Hepatocyte (in vitro differentiated cells): ENCODE data around the gene SLC6A11. TPM values are rescaled to one million over a fixed set of nuclear protein-coding genes. Genes with fewer than 3 reads are reported as not detected.
A peak's percentile ranks its signal among the peaks of the same experiment; 100 is the strongest.

Source experiments
- DNase-seq: peaks from one replicate; pipeline ENCODE4 v3.0.0-alpha.2; 2016; ENCODE audit warnings: low spot score
- H2AFZ ChIP-seq: fragments of 200-600 bp; sonication (generic); 2 replicates; pipeline ENCODE4 v1.6.0; 2016; ENCODE audit warnings: antibody characterized with exemption, mild to moderate bottlenecking
- H3K27ac ChIP-seq: fragments of 200-600 bp; sonication (generic); 2 replicates; pipeline ENCODE4 v1.5.1; 2016; ENCODE audit warnings: mild to moderate bottlenecking
- H3K27me3 ChIP-seq: fragments of 200-600 bp; sonication (generic); 2 replicates; pipeline ENCODE4 v1.6.1; 2016
- H3K36me3 ChIP-seq: fragments of 200-600 bp; sonication (generic); replicated peaks from 2 replicates; pipeline ENCODE4 v1.5.1; 2016; ENCODE audit warnings: low read depth; ENCODE audit not compliant: insufficient read depth
- H3K4me1 ChIP-seq: fragments of 200-600 bp; sonication (generic); 2 replicates; pipeline ENCODE4 v1.5.1; 2016; ENCODE audit warnings: mild to moderate bottlenecking, moderate library complexity; ENCODE audit not compliant: insufficient read depth
- H3K4me2 ChIP-seq: fragments of 200-600 bp; sonication (generic); 2 replicates; pipeline ENCODE4 v1.6.0; 2016
- H3K4me3 ChIP-seq: fragments of 200-600 bp; sonication (generic); 2 replicates; pipeline ENCODE4 v1.5.1; 2016; ENCODE audit warnings: mild to moderate bottlenecking
- H3K79me2 ChIP-seq: fragments of 200-600 bp; sonication (generic); 2 replicates; pipeline ENCODE4 v1.6.0; 2017; ENCODE audit warnings: mild to moderate bottlenecking
- H3K9me2 ChIP-seq: fragments of 200-600 bp; sonication (generic); replicated peaks from 2 replicates; pipeline ENCODE4 v1.6.0; 2017; ENCODE audit warnings: mild to moderate bottlenecking; ENCODE audit not compliant: insufficient read depth
- H3K9me3 ChIP-seq: fragments of 200-600 bp; sonication (generic); 2 replicates; pipeline ENCODE4 v1.5.1; 2016; ENCODE audit warnings: low read depth, mild to moderate bottlenecking
- H4K20me1 ChIP-seq: fragments of 200-600 bp; sonication (generic); 2 replicates; pipeline ENCODE4 v1.6.0; 2016; ENCODE audit warnings: mild to moderate bottlenecking; ENCODE audit not compliant: insufficient read depth, poor library complexity, severe bottlenecking
- CTCF ChIP-seq: fragments of 200-600 bp; sonication (generic); IDR thresholded peaks from 2 replicates; pipeline ENCODE4 v1.5.1; 2016; ENCODE audit warnings: antibody characterized with exemption, mild to moderate bottlenecking; ENCODE audit not compliant: poor library complexity
- EZH2 ChIP-seq: fragments of 200-600 bp; sonication (generic); IDR thresholded peaks from 2 replicates; pipeline ENCODE4 v1.6.1; 2016; ENCODE audit warnings: antibody characterized with exemption, mild to moderate bottlenecking, borderline replicate concordance
- EZH2phosphoT487 ChIP-seq: fragments of 200-600 bp; sonication (generic); IDR thresholded peaks from one replicate; pipeline ENCODE4 v1.6.1; 2018; ENCODE audit warnings: antibody characterized with exemption, mild to moderate bottlenecking, low read depth, moderate library complexity; ENCODE audit not compliant: unreplicated experiment, severe bottlenecking
- WGBS: methylation state at CpG from one replicate; pipeline ENCODE4 v1.1.6; 2016; ENCODE audit warnings: low lambda C conversion rate; ENCODE audit errors: missing lambda C conversion rate; 5-methylcytosine and 5-hydroxymethylcytosine counted together
- polyA plus RNA-seq: library from polyadenylated mRNA; unstranded; fragments of >200 nt; fragmentation: Nextera tagmentation; extraction: Ambion mirVana; gene quantifications from 2 replicates; pipeline ENCODE4 v1.2.1, GENCODE V29; 2016
- total RNA-seq: library from RNA; depleted of rRNA; stranded (reverse); fragments of >200 nt; gene quantifications from 2 replicates; pipeline ENCODE4 v1.2.3, GENCODE V29; 2014

Gene SLC6A11
- total and polyA plus RNA-seq, 2 experiments from 2014 or later, result 1.5 to 1.7 TPM

GRCh38 chr3:10949197-10949596 lies 133.2 kb downstream of the SLC6A11 start:
- peaks cover 2% of the 10 kb centered on the region for H3K27me3 ChIP-seq
- no peaks in the 10 kb centered on the region for H3K36me3 ChIP-seq
- TF ChIP-seq EZH2, result no peak
- no peak for TF ChIP-seq CTCF
- TF ChIP-seq EZH2phosphoT487, result no peak
- no peak for DNase-seq
- H3K4me2 ChIP-seq, result no peak overlapping the region
- no peak overlapping the region for H3K4me3 ChIP-seq
- H3K27ac ChIP-seq, result no peak overlapping the region
- H3K79me2 ChIP-seq, result no peaks in the 10 kb centered on the region
- H3K9me2 ChIP-seq, result no peaks in the 10 kb centered on the region
- H3K4me1 ChIP-seq, result no peaks in the 10 kb centered on the region
- H2AFZ ChIP-seq, result no peak overlapping the region
- 92% methylated on average over 18 of the region's 19 CpGs for WGBS
- H3K9me3 ChIP-seq, result no peaks in the 10 kb centered on the region
- H4K20me1 ChIP-seq, result no peaks in the 10 kb centered on the region

DNA sequence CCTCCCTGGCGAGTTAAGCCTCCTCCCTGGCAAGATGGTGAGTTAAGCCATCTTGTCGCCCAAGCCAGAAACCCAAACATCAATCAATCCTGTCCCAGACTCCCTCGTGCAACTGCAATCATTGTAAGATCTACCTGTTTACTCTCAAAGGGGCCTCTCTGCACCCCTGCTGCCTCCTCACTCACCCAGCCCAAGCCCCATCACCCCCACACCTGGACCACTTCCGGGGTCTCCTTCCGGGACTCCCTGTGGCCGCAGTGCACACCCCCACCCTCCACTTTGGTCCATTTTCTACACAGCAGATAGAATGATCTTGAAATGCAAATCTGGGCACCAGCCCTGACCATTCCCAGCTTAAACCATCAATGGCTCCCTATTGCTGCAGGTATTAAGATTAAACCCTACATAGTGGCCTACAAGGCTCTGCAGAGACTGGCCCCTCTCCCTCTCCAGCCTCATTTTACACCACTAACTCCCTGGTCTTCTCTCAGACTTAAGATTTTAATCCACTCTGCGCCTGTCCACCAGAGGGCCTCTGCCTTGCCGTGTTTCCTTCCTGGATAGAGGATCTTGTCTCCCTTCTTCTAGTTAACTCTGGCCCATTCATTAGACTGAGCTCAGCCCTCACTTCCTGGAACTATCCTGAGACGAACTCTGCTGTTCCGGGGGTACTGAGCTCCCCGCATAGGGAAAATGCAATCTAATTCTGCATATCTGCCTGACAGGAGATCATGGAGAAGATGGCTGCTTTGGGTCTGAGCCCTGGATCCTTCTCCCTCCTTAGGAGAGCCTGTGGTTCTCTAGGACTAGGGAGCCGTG lies 134.7 kb downstream of the SLC6A11 start:
- Histone ChIP-seq H3K9me3 (no peaks in the 10 kb centered on the region), H3K27me3 (peaks cover 2% of the 10 kb centered on the region), H3K9me2 (no peaks in the 10 kb centered on the region), H3K4me1 (no peaks in the 10 kb centered on the region), H3K4me3 (no peak overlapping the region), H2AFZ (no peak overlapping the region), H4K20me1 (no peaks in the 10 kb centered on the region), H3K36me3 (no peaks in the 10 kb centered on the region), H3K27ac (no peak overlapping the region), H3K79me2 (no peaks in the 10 kb centered on the region), H3K4me2 (no peak overlapping the region)
- TF ChIP-seq CTCF (peak; percentile 61), EZH2phosphoT487 (no peak), EZH2 (no peak)
- peak; percentile 45 for DNase-seq
- 53% methylated on average over 12 of the region's 12 CpGs for WGBS

GRCh38 chr3:10951295-10951926 lies 135.4 kb downstream of the SLC6A11 start:
- no peaks in the 10 kb centered on the region for H4K20me1 ChIP-seq
- DNase-seq, result no peak
- H3K27ac ChIP-seq, result no peak overlapping the region
- H3K4me2 ChIP-seq, result no peak overlapping the region
- H3K4me1 ChIP-seq, result no peaks in the 10 kb centered on the region
- no peak overlapping the region for H3K4me3 ChIP-seq
- 82% methylated on average over 7 of the region's 7 CpGs for WGBS
- no peaks in the 10 kb centered on the region for H3K36me3 ChIP-seq
- H3K27me3 ChIP-seq, result peaks cover 2% of the 10 kb centered on the region
- no peaks in the 10 kb centered on the region for H3K79me2 ChIP-seq
- no peak overlapping the region for H2AFZ ChIP-seq
- no peak for TF ChIP-seq EZH2phosphoT487
- TF ChIP-seq CTCF, result no peak
- TF ChIP-seq EZH2, result no peak
- no peaks in the 10 kb centered on the region for H3K9me3 ChIP-seq
- H3K9me2 ChIP-seq, result no peaks in the 10 kb centered on the region
